ENCODE measurements around the gene RTF1.

RTF1 gene

GRCh38 chr15:41506796-41507341, 90.0 kb downstream of the RTF1 start:
- Mint-ChIP-seq H3K4me3 (no peak overlapping the region), H3K4me1 (peaks cover 6% of the 10 kb centered on the region), H3K27ac (ENCODE audit: low read depth) (no peak overlapping the region), H3K36me3 (ENCODE audit: insufficient read depth) (peaks cover 2% of the 10 kb centered on the region), H3K9me3 (no peaks in the 10 kb centered on the region), H3K27me3 (peaks cover 21% of the 10 kb centered on the region)
- DNase-seq (ENCODE audit: low spot score in 2 of 2) (no peak), ATAC-seq (replicated peaks; ENCODE audit: extremely low read depth, poor library complexity, severe bottlenecking) (no peak)

- Mint-ChIP-seq H3K36me3 (ENCODE audit: insufficient read depth) (peaks cover 2% of the 10 kb centered on the region), H3K27me3 (peaks cover 21% of the 10 kb centered on the region), H3K4me1 (peaks cover 9% of the 10 kb centered on the region), H3K9me3 (no peaks in the 10 kb centered on the region), H3K4me3 (no peak overlapping the region), H3K27ac (ENCODE audit: low read depth) (no peak overlapping the region)
- ATAC-seq (replicated peaks; ENCODE audit: extremely low read depth, poor library complexity, severe bottlenecking): no peak
- DNase-seq (ENCODE audit: low spot score in 2 of 2): no peak
These were observed 91.0 kb downstream of the RTF1 start for GRCh38 chr15:41507820-41508290.

- DNase-seq (ENCODE audit: low spot score in 2 of 2): no peak
- Mint-ChIP-seq H3K4me1 (peaks cover 25% of the 10 kb centered on the region), H3K9me3 (no peaks in the 10 kb centered on the region), H3K4me3 (no peak overlapping the region), H3K36me3 (ENCODE audit: insufficient read depth) (peaks cover 2% of the 10 kb centered on the region), H3K27me3 (peaks cover 21% of the 10 kb centered on the region), H3K27ac (ENCODE audit: low read depth) (no peak overlapping the region)
- ATAC-seq (replicated peaks; ENCODE audit: extremely low read depth, poor library complexity, severe bottlenecking): no peak
These were observed 93.8 kb downstream of the RTF1 start for GRCh38 chr15:41510728-41511127.

- Mint-ChIP-seq H3K27me3 (peaks cover 21% of the 10 kb centered on the region), H3K9me3 (no peaks in the 10 kb centered on the region), H3K27ac (ENCODE audit: low read depth) (no peak overlapping the region), H3K4me1 (peaks cover 25% of the 10 kb centered on the region), H3K36me3 (ENCODE audit: insufficient read depth) (no peaks in the 10 kb centered on the region), H3K4me3 (peak overlapping the region; percentile 74)
- DNase-seq (ENCODE audit: low spot score in 2 of 2) (no peak), ATAC-seq (replicated peaks; ENCODE audit: extremely low read depth, poor library complexity, severe bottlenecking) (no peak)
These were observed 94.5 kb downstream of the RTF1 start for GRCh38 chr15:41511331-41511898.

- no peaks in the 10 kb centered on the region for H3K36me3 Mint-ChIP-seq (ENCODE audit: insufficient read depth)
- H3K4me1 Mint-ChIP-seq: peaks cover 25% of the 10 kb centered on the region
- no peak for ATAC-seq (replicated peaks; ENCODE audit: extremely low read depth, poor library complexity, severe bottlenecking)
- no peak for DNase-seq (ENCODE audit: low spot score in 2 of 2)
- H3K27ac Mint-ChIP-seq (ENCODE audit: low read depth): no peak overlapping the region
- H3K27me3 Mint-ChIP-seq: peaks cover 21% of the 10 kb centered on the region
- H3K4me3 Mint-ChIP-seq: peak overlapping the region; percentile 74
- H3K9me3 Mint-ChIP-seq: no peaks in the 10 kb centered on the region
These were observed 95.0 kb downstream of the RTF1 start for GRCh38 chr15:41511899-41512369.

GRCh38 chr15:41512512-41512939, 95.6 kb downstream of the RTF1 start:
- H3K4me3 Mint-ChIP-seq: peak overlapping the region; percentile 74
- H3K4me1 Mint-ChIP-seq: peaks cover 25% of the 10 kb centered on the region
- H3K36me3 Mint-ChIP-seq (ENCODE audit: insufficient read depth): no peaks in the 10 kb centered on the region
- DNase-seq (ENCODE audit: low spot score in 2 of 2) (no peak), ATAC-seq (replicated peaks; ENCODE audit: extremely low read depth, poor library complexity, severe bottlenecking) (no peak)
- no peak overlapping the region for H3K27ac Mint-ChIP-seq (ENCODE audit: low read depth)
- peaks cover 21% of the 10 kb centered on the region for H3K27me3 Mint-ChIP-seq
- no peaks in the 10 kb centered on the region for H3K9me3 Mint-ChIP-seq

GRCh38 chr15:41512940-41513505, 96.1 kb downstream of the RTF1 start:
- no peaks in the 10 kb centered on the region for H3K9me3 Mint-ChIP-seq
- no peak overlapping the region for H3K27ac Mint-ChIP-seq (ENCODE audit: low read depth)
- peak; percentile 43 for ATAC-seq (replicated peaks; ENCODE audit: extremely low read depth, poor library complexity, severe bottlenecking)
- peaks cover 25% of the 10 kb centered on the region for H3K4me1 Mint-ChIP-seq
- H3K27me3 Mint-ChIP-seq: peaks cover 21% of the 10 kb centered on the region
- peak overlapping the region; percentile 74 for H3K4me3 Mint-ChIP-seq
- no peak for DNase-seq (ENCODE audit: low spot score in 2 of 2)
- H3K36me3 Mint-ChIP-seq (ENCODE audit: insufficient read depth): no peaks in the 10 kb centered on the region

GRCh38 chr15:41513506-41514227, 96.8 kb downstream of the RTF1 start, which contains the start of gene LTK:
LTK (minus strand) TSS chr15:41513827; CDS start chr15:41513709, 118 bp downstream.
- H3K27ac Mint-ChIP-seq (ENCODE audit: low read depth): no peak within 1 kb of the TSS
- peaks cover 21% of the 10 kb centered on the region for H3K27me3 Mint-ChIP-seq
- no peaks in the 10 kb centered on the region for H3K9me3 Mint-ChIP-seq
- ATAC-seq (replicated peaks; ENCODE audit: extremely low read depth, poor library complexity, severe bottlenecking): no peak
- DNase-seq (ENCODE audit: low spot score in 2 of 2): no peak
- peaks cover 25% of the 10 kb centered on the region for H3K4me1 Mint-ChIP-seq
- peak within 1 kb of the TSS; percentile 74 for H3K4me3 Mint-ChIP-seq
- no peaks in the 10 kb centered on the region for H3K36me3 Mint-ChIP-seq (ENCODE audit: insufficient read depth)

GRCh38 chr15:41517895-41518449, 101.1 kb downstream of the RTF1 start:
- peaks cover 10% of the 10 kb centered on the region for H3K27me3 Mint-ChIP-seq
- H3K9me3 Mint-ChIP-seq: no peaks in the 10 kb centered on the region
- H3K4me1 Mint-ChIP-seq: peaks cover 15% of the 10 kb centered on the region
- H3K4me3 Mint-ChIP-seq: no peak overlapping the region
- DNase-seq (ENCODE audit: low spot score in 2 of 2): no peak
- ATAC-seq (replicated peaks; ENCODE audit: extremely low read depth, poor library complexity, severe bottlenecking): no peak
- H3K36me3 Mint-ChIP-seq (ENCODE audit: insufficient read depth): peaks cover 2% of the 10 kb centered on the region
- H3K27ac Mint-ChIP-seq (ENCODE audit: low read depth): no peak overlapping the region

GRCh38 chr15:41520636-41521035, 103.7 kb downstream of the RTF1 start:
- no peak for DNase-seq (ENCODE audit: low spot score in 2 of 2)
- H3K27ac Mint-ChIP-seq (ENCODE audit: low read depth): peak overlapping the region; percentile 1
- no peak for ATAC-seq (replicated peaks; ENCODE audit: extremely low read depth, poor library complexity, severe bottlenecking)
- no peaks in the 10 kb centered on the region for H3K27me3 Mint-ChIP-seq
- no peak overlapping the region for H3K4me3 Mint-ChIP-seq
- no peaks in the 10 kb centered on the region for H3K9me3 Mint-ChIP-seq
- peaks cover 2% of the 10 kb centered on the region for H3K36me3 Mint-ChIP-seq (ENCODE audit: insufficient read depth)
- H3K4me1 Mint-ChIP-seq: no peaks in the 10 kb centered on the region

- Mint-ChIP-seq H3K4me1 (no peaks in the 10 kb centered on the region), H3K9me3 (no peaks in the 10 kb centered on the region), H3K4me3 (no peak overlapping the region), H3K27ac (ENCODE audit: low read depth) (peak overlapping the region; percentile 20), H3K36me3 (ENCODE audit: insufficient read depth) (peaks cover 6% of the 10 kb centered on the region), H3K27me3 (no peaks in the 10 kb centered on the region)
- no peak for DNase-seq (ENCODE audit: low spot score in 2 of 2)
- ATAC-seq (replicated peaks; ENCODE audit: extremely low read depth, poor library complexity, severe bottlenecking): no peak
These were observed 104.7 kb downstream of the RTF1 start for GRCh38 chr15:41521614-41522013.

- no peak for DNase-seq (ENCODE audit: low spot score in 2 of 2)
- no peaks in the 10 kb centered on the region for H3K9me3 Mint-ChIP-seq
These were observed 106.2 kb downstream of the RTF1 start for GRCh38 chr15:41523097-41523496.

More at GRCh38 chr15:41523097-41523496, 106.2 kb downstream of the RTF1 start:
- Mint-ChIP-seq H3K36me3 (ENCODE audit: insufficient read depth) (peaks cover 13% of the 10 kb centered on the region), H3K27me3 (no peaks in the 10 kb centered on the region), H3K4me1 (no peaks in the 10 kb centered on the region), H3K4me3 (no peak overlapping the region), H3K27ac (ENCODE audit: low read depth) (no peak overlapping the region)
- no peak for ATAC-seq (replicated peaks; ENCODE audit: extremely low read depth, poor library complexity, severe bottlenecking)
